ENCODE measurements around the gene CCDC149. TPM values are rescaled to one million over a fixed set of nuclear protein-coding genes. Genes with fewer than 3 reads are reported as not detected.

The CCDC149 gene
- total RNA-seq, 2 donors from 2014 or later, result 13.3 to 13.5 TPM

- Histone ChIP-seq H3K9me3 (no peaks in the 10 kb centered on the region), H3K4me1 (no peaks in the 10 kb centered on the region), H3K27ac (no peak overlapping the region), H3K27me3 (no peaks in the 10 kb centered on the region), H3K4me3 (no peak overlapping the region), H3K9ac (ENCODE audit: low read depth in 2 of 2, low read length in 2 of 2) (no peak overlapping the region), H3K36me3 (no peaks in the 10 kb centered on the region)
- TF ChIP-seq CTCF (IDR thresholded peaks at IDR 0.05), result no peak
- no peak for DNase-seq
- intact Hi-C loops (cut with DNase I), result no loop called here
These were observed 18.0 kb downstream of the CCDC149 start for GRCh38 chr4:24894846-24895245.

- DNase-seq, result no peak
- H3K27me3 ChIP-seq, result no peaks in the 10 kb centered on the region
- intact Hi-C loops (cut with DNase I), result no loop called here
- H3K9me3 ChIP-seq, result no peaks in the 10 kb centered on the region
- H3K4me3 ChIP-seq, result no peak overlapping the region
- H3K4me1 ChIP-seq, result no peaks in the 10 kb centered on the region
- no peak overlapping the region for H3K9ac ChIP-seq (ENCODE audit: low read depth in 2 of 2, low read length in 2 of 2)
- no peak overlapping the region for H3K27ac ChIP-seq
- no peaks in the 10 kb centered on the region for H3K36me3 ChIP-seq
- no peak for TF ChIP-seq CTCF (IDR thresholded peaks at IDR 0.05)
These were observed 18.6 kb downstream of the CCDC149 start for GRCh38 chr4:24894243-24894642.

GRCh38 chr4:24892778-24893177 is 20.1 kb downstream of the CCDC149 start:
- H3K27me3 ChIP-seq, result no peaks in the 10 kb centered on the region
- no peak overlapping the region for H3K4me3 ChIP-seq
- intact Hi-C loops (cut with DNase I), result no loop called here
- H3K27ac ChIP-seq, result no peak overlapping the region
- H3K9ac ChIP-seq (ENCODE audit: low read depth in 2 of 2, low read length in 2 of 2), result no peak overlapping the region
- no peak for DNase-seq
- H3K36me3 ChIP-seq, result no peaks in the 10 kb centered on the region
- no peaks in the 10 kb centered on the region for H3K4me1 ChIP-seq
- H3K9me3 ChIP-seq, result no peaks in the 10 kb centered on the region
- no peak for TF ChIP-seq CTCF (IDR thresholded peaks at IDR 0.05)

- Histone ChIP-seq H3K9me3 (no peaks in the 10 kb centered on the region), H3K9ac (ENCODE audit: low read depth in 2 of 2, low read length in 2 of 2) (no peak overlapping the region), H3K4me3 (no peak overlapping the region), H3K27me3 (no peaks in the 10 kb centered on the region), H3K36me3 (no peaks in the 10 kb centered on the region), H3K27ac (no peak overlapping the region), H3K4me1 (no peaks in the 10 kb centered on the region)
- no peak for TF ChIP-seq CTCF (IDR thresholded peaks at IDR 0.05)
- no peak for DNase-seq
- intact Hi-C loops (cut with DNase I), result no loop called here
These were observed 20.6 kb downstream of the CCDC149 start for GRCh38 chr4:24892278-24892677.

GRCh38 chr4:24890561-24891126 is 22.2 kb downstream of the CCDC149 start:
- no peaks in the 10 kb centered on the region for H3K9me3 ChIP-seq
- H3K4me3 ChIP-seq, result no peak overlapping the region
- H3K27ac ChIP-seq, result no peak overlapping the region
- no peak overlapping the region for H3K9ac ChIP-seq (ENCODE audit: low read depth in 2 of 2, low read length in 2 of 2)
- TF ChIP-seq CTCF (IDR thresholded peaks at IDR 0.05), result no peak
- no peak for DNase-seq
- no peaks in the 10 kb centered on the region for H3K4me1 ChIP-seq
- intact Hi-C loops (cut with DNase I), result no loop called here
- H3K36me3 ChIP-seq, result no peaks in the 10 kb centered on the region
- H3K27me3 ChIP-seq, result no peaks in the 10 kb centered on the region
